Endothelial cell of umbilical vein (primary cell): ENCODE results near the gene TAF8. TPM values are rescaled to one million over a fixed set of nuclear protein-coding genes. Genes with fewer than 3 reads are reported as not detected.
A peak's percentile ranks its signal among the peaks of the same experiment; 100 is the strongest.

Experiments used
- BruUV-seq: library from RNA; stranded (reverse); fragments of 400-500 nt; replicated peaks from 2 replicates; lab custom pipeline; 2021; lab: Mats Ljungman, UMichigan
- CTCF ChIA-PET: fragments of 300-600, 350-600 bp; sonication (Branson Sonifier 250); formaldehyde crosslinking; loops from one replicate; lab custom pipeline; 2021; ENCODE audit warnings: antibody characterized with exemption, inconsistent platforms; lab: Charles Lee
- POLR2A ChIA-PET: fragments of 300-600, 350-600 bp; sonication (Branson Sonifier 250); formaldehyde crosslinking; loops from one replicate; lab custom pipeline; 2021; ENCODE audit warnings: antibody characterized with exemption, inconsistent platforms; lab: Charles Lee
- DNase-seq: peaks from one replicate; pipeline ENCODE4 v3.0.0-alpha.2; 2011; ENCODE audit warnings: low read depth, low spot score
- FAIRE-seq: peaks from 2 replicates; lab custom pipeline; 2011; peaks lifted over from hg19 to GRCh38; lab: Jason Lieb, UNC
- H2AFZ ChIP-seq: 2 replicates; pipeline ENCODE4 v1.6.0; 2012; ENCODE audit warnings: low read depth, low read length, control low read depth, inconsistent platforms
- H3K27ac ChIP-seq: 2 replicates; pipeline ENCODE4 v1.5.1; 2011; ENCODE audit warnings: low read depth, mild to moderate bottlenecking, control low read depth, low read length, moderate library complexity; ENCODE audit not compliant: insufficient read depth
- H3K27me3 ChIP-seq, 2 experiments: 2 replicates each; pipeline versions ENCODE4 v1.6.0 to v1.6.1; 2011; ENCODE audit warnings: low read length in 2 of 2, mixed read lengths in 1 of 2; ENCODE audit not compliant: control insufficient read depth in 2 of 2, insufficient read depth in 2 of 2
- H3K36me3 ChIP-seq, 2 experiments: 2 replicates in 1 of 2; 3 replicates in 1 of 2; pipeline ENCODE4 v1.5.1; 2011; ENCODE audit warnings: low read length in 2 of 2, mild to moderate bottlenecking in 1 of 2, moderate library complexity in 1 of 2; ENCODE audit not compliant: control insufficient read depth in 2 of 2, insufficient read depth in 2 of 2; ENCODE audit errors: extremely low read depth in 1 of 2
- H3K4me1 ChIP-seq: 3 replicates; pipeline ENCODE4 v1.5.1; 2011; ENCODE audit warnings: mild to moderate bottlenecking, low read length; ENCODE audit not compliant: control insufficient read depth, insufficient read depth; ENCODE audit errors: extremely low read depth
- H3K4me2 ChIP-seq: 2 replicates; pipeline ENCODE4 v1.6.1; 2011; ENCODE audit warnings: low read length, control low read depth, mixed read lengths; ENCODE audit not compliant: insufficient read depth
- H3K4me3 ChIP-seq, 3 experiments: fragments of 200-600 bp in 1 of 3; sonication (generic), shearing (Covaris generic) in 1 of 3; replicated peaks in 1 of 3; 2 replicates each; pipeline ENCODE4 v1.5.1; 2011 to 2016; ENCODE audit warnings: control low read depth in 3 of 3, low read length in 3 of 3, mild to moderate bottlenecking in 2 of 3, inconsistent platforms in 1 of 3, low read depth in 1 of 3, moderate library complexity in 1 of 3; ENCODE audit not compliant: insufficient read depth in 1 of 3
- H3K79me2 ChIP-seq: 2 replicates; pipeline ENCODE4 v1.6.0; 2012; ENCODE audit warnings: low read length, inconsistent platforms; ENCODE audit not compliant: control insufficient read depth, insufficient read depth
- H3K9ac ChIP-seq: replicated peaks from 2 replicates; pipeline ENCODE3; 2011; ENCODE audit warnings: low read length, control low read depth; ENCODE audit not compliant: insufficient read depth; ENCODE audit errors: extremely low read depth
- H3K9me1 ChIP-seq: replicated peaks from 3 replicates; pipeline ENCODE4 v1.6.0; 2011; ENCODE audit warnings: mild to moderate bottlenecking, low read length; ENCODE audit not compliant: control insufficient read depth, insufficient read depth; ENCODE audit errors: extremely low read depth
- H3K9me3 ChIP-seq: replicated peaks from 2 replicates; pipeline ENCODE4 v1.5.1; 2012; ENCODE audit warnings: low read length, inconsistent platforms; ENCODE audit not compliant: control insufficient read depth, insufficient read depth
- H4K20me1 ChIP-seq: replicated peaks from 2 replicates; pipeline ENCODE3; 2011; ENCODE audit warnings: mild to moderate bottlenecking, low read length; ENCODE audit not compliant: control insufficient read depth, insufficient read depth; ENCODE audit errors: extremely low read depth
- EZH2 ChIP-seq: IDR thresholded peaks from 2 replicates; pipeline ENCODE4 v1.6.1; 2012; ENCODE audit warnings: borderline replicate concordance, low read depth, mild to moderate bottlenecking, moderate library complexity, low read length, inconsistent platforms; ENCODE audit not compliant: severe bottlenecking
- FOS ChIP-seq: IDR thresholded peaks from 2 replicates; pipeline ENCODE4 v1.6.1; 2011; ENCODE audit warnings: mild to moderate bottlenecking, low read length, moderate library complexity, borderline replicate concordance; ENCODE audit not compliant: insufficient read depth
- GATA2 ChIP-seq: IDR thresholded peaks from 2 replicates; pipeline ENCODE4 v1.7.0; 2011; ENCODE audit warnings: low read depth, mild to moderate bottlenecking, moderate library complexity, mixed read lengths, low read length; ENCODE audit not compliant: insufficient read length, insufficient read depth
- MYC ChIP-seq: IDR thresholded peaks from one replicate; pipeline ENCODE4 v1.6.1; 2011; ENCODE audit warnings: mild to moderate bottlenecking, low read depth, low read length
- POLR2A ChIP-seq: IDR thresholded peaks from 2 replicates; pipeline ENCODE4 v1.6.1; 2012; ENCODE audit warnings: low read depth, mild to moderate bottlenecking, control low read depth, low read length
- POLR2AphosphoS5 ChIP-seq: IDR thresholded peaks from 2 replicates; pipeline ENCODE4 v1.6.1; 2012; ENCODE audit warnings: low read depth, mild to moderate bottlenecking, control low read depth, low read length, moderate library complexity; ENCODE audit not compliant: insufficient read depth
- dilution Hi-C: fragments of 300-500 bp; cut with MboI; formaldehyde crosslinking; loops from one replicate; pipeline ENCODE4 v1.15.0; 2019; ENCODE audit warnings: low sequenced_read_pairs; ENCODE audit not compliant: extremely low pct_ligation_motif_present
- intact Hi-C: fragments of 100-400 bp; cut with micrococcal nuclease; formaldehyde crosslinking; loops from one replicate; pipeline ENCODE4 v1.10.0; 2022
- polyA plus RNA-seq, 4 experiments: library from polyadenylated mRNA; depleted of rRNA in 3 of 4; stranded (reverse) in 3 of 4; unstranded in 1 of 4; fragments of >200 nt; gene quantifications; 2 replicates each; pipeline versions ENCODE4 v1.2.1 to v1.2.3, GENCODE V29; 2011 to 2012; ENCODE audit warnings: missing spikeins in 1 of 4
- total RNA-seq: library from RNA; stranded (reverse); gene quantifications from 2 replicates; pipeline ENCODE4 v1.2.3, GENCODE V29; 2021
- TF ChIP-seq, protein P1 (sequence below), 2 donors: IDR thresholded peaks; 1 replicate in 1 of 2; 2 replicates in 1 of 2; pipeline ENCODE4 v1.5.1; 2011; ENCODE audit warnings: low read length in 2 of 2, mild to moderate bottlenecking in 2 of 2, moderate library complexity in 2 of 2, control low read depth in 1 of 2, inconsistent platforms in 1 of 2, low read depth in 1 of 2; ENCODE audit not compliant: insufficient read depth in 1 of 2; ENCODE audit errors: extremely low read depth in 1 of 2
- TF ChIP-seq, protein P2 (sequence below): IDR thresholded peaks from 2 replicates; pipeline ENCODE4 v1.6.1; 2011; ENCODE audit not compliant: insufficient read depth, insufficient read length

TAF8 gene
- total and polyA plus RNA-seq, 2 donors (not counting 3 experiments of a cell fraction or from before 2014, with no cell fraction given) = 32.9 to 45.4 TPM

DNA sequence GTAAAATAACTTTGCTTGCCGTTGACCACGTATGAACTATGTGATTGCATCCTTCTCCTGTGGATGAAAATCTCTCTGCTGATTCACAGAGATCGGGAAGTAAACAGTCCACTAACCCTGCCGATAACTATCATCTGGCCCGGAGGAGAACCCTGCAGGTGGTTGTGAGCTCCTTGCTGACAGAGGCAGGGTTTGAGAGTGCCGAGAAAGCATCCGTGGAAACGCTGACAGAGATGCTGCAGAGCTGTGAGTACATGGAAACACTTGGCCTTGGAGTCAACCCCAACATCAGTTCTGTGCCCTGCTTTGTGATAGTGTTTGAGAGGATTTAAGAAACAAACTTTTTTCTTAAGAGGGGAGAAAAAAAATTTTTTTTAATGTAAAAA, 937 bp downstream of the TAF8 start:
- Histone ChIP-seq H3K9me3 (no peaks in the 10 kb centered on the region), H3K4me1 (peaks cover 24% of the 10 kb centered on the region), H2AFZ (no peak overlapping the region), H3K4me2 (peak overlapping the region; percentile 92), H3K4me3 (peak overlapping the region; percentile 83 to 92 (median 87)), H3K79me2 (peaks cover 9% of the 10 kb centered on the region), H3K9me1 (no peaks in the 10 kb centered on the region), H3K27me3 (no peaks in the 10 kb centered on the region), H3K9ac (peak overlapping the region; percentile 86), H3K27ac (no peak overlapping the region), H4K20me1 (no peaks in the 10 kb centered on the region), H3K36me3 (peaks cover 8 to 11% of the 10 kb centered on the region in 2 experiments)
- DNase-seq (no peak), FAIRE-seq (no peak)
- TF ChIP-seq FOS = no peak
- TF ChIP-seq, protein P1, sequence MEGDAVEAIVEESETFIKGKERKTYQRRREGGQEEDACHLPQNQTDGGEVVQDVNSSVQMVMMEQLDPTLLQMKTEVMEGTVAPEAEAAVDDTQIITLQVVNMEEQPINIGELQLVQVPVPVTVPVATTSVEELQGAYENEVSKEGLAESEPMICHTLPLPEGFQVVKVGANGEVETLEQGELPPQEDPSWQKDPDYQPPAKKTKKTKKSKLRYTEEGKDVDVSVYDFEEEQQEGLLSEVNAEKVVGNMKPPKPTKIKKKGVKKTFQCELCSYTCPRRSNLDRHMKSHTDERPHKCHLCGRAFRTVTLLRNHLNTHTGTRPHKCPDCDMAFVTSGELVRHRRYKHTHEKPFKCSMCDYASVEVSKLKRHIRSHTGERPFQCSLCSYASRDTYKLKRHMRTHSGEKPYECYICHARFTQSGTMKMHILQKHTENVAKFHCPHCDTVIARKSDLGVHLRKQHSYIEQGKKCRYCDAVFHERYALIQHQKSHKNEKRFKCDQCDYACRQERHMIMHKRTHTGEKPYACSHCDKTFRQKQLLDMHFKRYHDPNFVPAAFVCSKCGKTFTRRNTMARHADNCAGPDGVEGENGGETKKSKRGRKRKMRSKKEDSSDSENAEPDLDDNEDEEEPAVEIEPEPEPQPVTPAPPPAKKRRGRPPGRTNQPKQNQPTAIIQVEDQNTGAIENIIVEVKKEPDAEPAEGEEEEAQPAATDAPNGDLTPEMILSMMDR (IDR thresholded peaks at IDR 0.05; ENCODE audit: extremely low read depth in 1 of 2, insufficient read depth in 1 of 2, low read depth in 1 of 2, low read length in 2 of 2) = no peak
- no peak for TF ChIP-seq GATA2
- TF ChIP-seq MYC = no peak
- no peak for TF ChIP-seq EZH2
- TF ChIP-seq POLR2AphosphoS5 = no peak
- TF ChIP-seq POLR2A = no peak
- TF ChIP-seq, protein P2, sequence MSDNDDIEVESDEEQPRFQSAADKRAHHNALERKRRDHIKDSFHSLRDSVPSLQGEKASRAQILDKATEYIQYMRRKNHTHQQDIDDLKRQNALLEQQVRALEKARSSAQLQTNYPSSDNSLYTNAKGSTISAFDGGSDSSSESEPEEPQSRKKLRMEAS = no peak
- CTCF ChIA-PET = interaction anchor here (0.9 to 3.4 kb wide), 8 partner anchors 10 to 264 kb away, joined by 5 to 13 read pairs (median 7); partner anchors contain the start of genes BYSL, MED20 and TOMM6
- BruUV-seq = no TSS peak
- POLR2A ChIA-PET = interaction anchor here (0.6 to 0.7 kb wide), 3 partner anchors 137 to 378 kb away, joined by 3 to 4 read pairs (median 3); no protein-coding TSS in a partner anchor
- dilution Hi-C loops = no loop called here
- intact Hi-C loops = no loop called here
